HepG2 (cell line): ENCODE measurements around the gene DQX1. TPM values are rescaled to one million over a fixed set of nuclear protein-coding genes. Genes with fewer than 3 reads are reported as not detected.
A peak's percentile ranks its signal among the peaks of the same experiment; 100 is the strongest.

ENCODE experiments used
- ATM ChIP-seq: fragments of 450-650 bp; IDR thresholded peaks from 2 replicates; pipeline ENCODE4 v1.7.1; 2017; ENCODE audit warnings: mild to moderate bottlenecking, borderline replicate concordance
- DNMT1 ChIP-seq: sonication (generic); formaldehyde crosslinking; IDR thresholded peaks from 2 replicates; pipeline ENCODE4 v1.5.1; 2020; ENCODE audit warnings: mild to moderate bottlenecking, missing genetic modification reagents
- FOSL2 ChIP-seq: sonication (generic); formaldehyde crosslinking; IDR thresholded peaks from 2 replicates; pipeline ENCODE4 v1.4.0; 2020; ENCODE audit warnings: missing genetic modification reagents
- FOXK1 ChIP-seq: sonication (generic); formaldehyde crosslinking; IDR thresholded peaks from 2 replicates; pipeline ENCODE4 v1.4.0; 2020; ENCODE audit warnings: low read depth, missing genetic modification reagents, borderline replicate concordance
- GABPA ChIP-seq, 2 experiments: IDR thresholded peaks; 2 replicates each; pipeline ENCODE4 v1.6.1; 2011 to 2016; ENCODE audit warnings: low read depth in 2 of 2, low read length in 1 of 2, missing biosample characterization in 1 of 2, missing genetic modification characterization in 1 of 2
- GPN1 ChIP-seq: sonication (generic); formaldehyde crosslinking; IDR thresholded peaks from 2 replicates; pipeline ENCODE4 v1.5.1; 2020; ENCODE audit warnings: missing genetic modification reagents, borderline replicate concordance
- KDM3A ChIP-seq: IDR thresholded peaks from 2 replicates; pipeline ENCODE4 v1.6.1; 2018; ENCODE audit warnings: low read depth, missing compliant biosample characterization
- KLF9 ChIP-seq: IDR thresholded peaks from 2 replicates; pipeline ENCODE4 v1.6.1; 2016; ENCODE audit warnings: low read depth
- MAFK ChIP-seq, 2 experiments: IDR thresholded peaks in 1 of 2; conservative IDR thresholded peaks in 1 of 2; 2 replicates each; pipeline ENCODE4 v1.6.1; 2011; ENCODE audit warnings: improper control_type of control experiment in 2 of 2, low read length in 2 of 2
- NFE2L2 ChIP-seq: fragments of 150-350 bp; IDR thresholded peaks from 2 replicates; pipeline ENCODE4 v1.6.1; 2014; ENCODE audit warnings: low read length
- NRL ChIP-seq: sonication (generic); formaldehyde crosslinking; IDR thresholded peaks from 2 replicates; pipeline ENCODE4 v1.5.0; 2020; ENCODE audit warnings: missing genetic modification reagents, mild to moderate bottlenecking, moderate library complexity, borderline replicate concordance
- PHB2 ChIP-seq: fragments of 450-650 bp; IDR thresholded peaks from 2 replicates; pipeline ENCODE4 v1.6.1; 2018; ENCODE audit not compliant: partially characterized antibody
- RFX3 ChIP-seq: IDR thresholded peaks from 2 replicates; pipeline ENCODE4 v1.6.1; 2016; ENCODE audit warnings: missing biosample characterization, missing genetic modification reagents
- TBX2 ChIP-seq: sonication (generic); formaldehyde crosslinking; IDR thresholded peaks from 2 replicates; pipeline ENCODE4 v1.5.0; 2020; ENCODE audit warnings: missing genetic modification reagents, mild to moderate bottlenecking, borderline replicate concordance
- YEATS4 ChIP-seq: sonication (generic); formaldehyde crosslinking; IDR thresholded peaks from 2 replicates; pipeline ENCODE4 v1.4.0; 2020; ENCODE audit warnings: missing genetic modification reagents, borderline replicate concordance
- ZEB1 ChIP-seq: IDR thresholded peaks from 2 replicates; pipeline ENCODE4 v1.6.1; 2012; ENCODE audit warnings: mild to moderate bottlenecking, low read depth, inconsistent platforms; ENCODE audit not compliant: insufficient replicate concordance
- ZKSCAN8 ChIP-seq: IDR thresholded peaks from 2 replicates; pipeline ENCODE4 v1.6.1; 2016; ENCODE audit warnings: borderline replicate concordance, missing genetic modification reagents, missing compliant biosample characterization
- ZMAT3 ChIP-seq: sonication (generic); formaldehyde crosslinking; conservative IDR thresholded peaks from 2 replicates; pipeline ENCODE4 v1.7.0; 2021; ENCODE audit warnings: missing genetic modification reagents
- ZMYM2 ChIP-seq: sonication (generic); formaldehyde crosslinking; IDR thresholded peaks from 2 replicates; pipeline ENCODE4 v1.8.0; 2022; ENCODE audit warnings: mild to moderate bottlenecking, missing genetic modification reagents
- ZNF430 ChIP-seq: sonication (generic); formaldehyde crosslinking; IDR thresholded peaks from 2 replicates; pipeline ENCODE4 v1.9.0; 2021; ENCODE audit warnings: mild to moderate bottlenecking, missing genetic modification reagents
- ZSCAN31 ChIP-seq: sonication (generic); formaldehyde crosslinking; IDR thresholded peaks from 2 replicates; pipeline ENCODE4 v1.5.0; 2020; ENCODE audit warnings: low read depth, mild to moderate bottlenecking, missing genetic modification reagents
- polyA plus RNA-seq, 8 experiments: library from polyadenylated mRNA; depleted of rRNA in 3 of 8; stranded (reverse) in 7 of 8; unstranded in 1 of 8; fragments of >200 nt; fragmentation: Illumina TruSeq in 4 of 8; extraction: Trizol in 4 of 8; gene quantifications; 2 replicates each; pipeline versions ENCODE4 v1.2.1 to v1.2.3, GENCODE V29; 2011 to 2016; ENCODE audit warnings: low read depth in 4 of 8, missing spikeins in 1 of 8, mixed read lengths in 1 of 8; ENCODE audit not compliant: insufficient read depth in 1 of 8
- total RNA-seq, 5 experiments: library from RNA; depleted of rRNA; stranded (reverse); fragments of >200 nt; fragmentation: Illumina TruSeq; extraction: Trizol; gene quantifications; 2 replicates each; pipeline ENCODE4 v1.2.3, GENCODE V29; 2016; ENCODE audit warnings: low read depth in 1 of 5
- TF ChIP-seq, protein P1 (sequence below): sonication (generic); formaldehyde crosslinking; conservative IDR thresholded peaks from 2 replicates; pipeline ENCODE4 v1.4.0; 2020; ENCODE audit warnings: mild to moderate bottlenecking, missing genetic modification reagents, moderate library complexity
- TF ChIP-seq, protein P2 (sequence below): sonication (generic); formaldehyde crosslinking; IDR thresholded peaks from 2 replicates; pipeline ENCODE4 v1.4.0; 2020; ENCODE audit warnings: missing genetic modification reagents
- TF ChIP-seq, protein P3 (sequence below): sonication (generic); formaldehyde crosslinking; IDR thresholded peaks from 2 replicates; pipeline ENCODE4 v1.8.0; 2022; ENCODE audit warnings: mild to moderate bottlenecking, missing genetic modification reagents, moderate library complexity

Gene DQX1
- total and polyA plus RNA-seq, 2 of the 13 experiments (the other 11 are each of a cell fraction or from before 2014, with no cell fraction given), result 27.6 to 89.8 TPM

DNA sequence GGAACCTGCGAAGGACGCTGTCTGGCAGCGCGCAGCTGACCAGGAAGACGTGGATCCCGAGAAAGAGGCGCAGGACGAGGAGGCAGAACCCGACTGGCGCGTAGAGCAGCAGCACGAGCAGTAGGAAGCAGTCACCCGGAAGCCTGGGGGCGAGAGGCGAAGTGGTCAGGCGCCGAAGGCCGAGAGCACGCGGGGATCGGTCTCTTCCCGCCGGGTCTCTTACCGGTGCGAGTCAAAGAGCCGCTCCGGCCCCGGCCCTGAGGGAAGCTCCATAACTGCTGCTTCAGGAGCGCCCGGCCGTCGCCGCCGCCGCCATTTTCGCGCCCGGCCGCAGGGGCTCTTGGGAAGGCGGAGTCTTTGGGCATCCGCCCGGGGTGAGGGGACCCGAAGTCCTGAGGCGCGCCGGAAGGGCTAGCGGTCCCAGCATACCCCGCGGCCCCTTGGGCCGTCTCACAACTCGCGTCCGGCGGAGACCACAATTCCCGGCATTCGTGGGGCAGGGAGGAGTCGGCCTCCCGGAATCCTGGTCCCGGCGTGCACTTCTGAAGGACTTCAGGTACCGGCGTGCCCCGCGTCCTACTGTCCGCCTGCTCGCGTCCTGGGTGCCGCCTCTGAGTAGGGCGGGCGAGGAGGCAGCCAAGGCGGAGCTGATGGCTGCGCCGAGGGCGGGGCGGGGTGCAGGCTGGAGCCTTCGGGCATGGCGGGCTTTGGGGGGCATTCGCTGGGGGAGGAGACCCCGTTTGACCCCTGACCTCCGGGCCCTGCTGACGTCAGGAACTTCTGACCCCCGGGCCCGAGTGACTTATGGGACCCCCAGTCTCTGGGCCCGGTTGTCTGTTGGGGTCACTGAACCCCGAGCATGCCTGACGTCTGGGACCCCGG lies 3.6 kb upstream of the DQX1 start, which contains the start of the genes AUP1 and HTRA2 (continued):
- TF ChIP-seq, protein P1, sequence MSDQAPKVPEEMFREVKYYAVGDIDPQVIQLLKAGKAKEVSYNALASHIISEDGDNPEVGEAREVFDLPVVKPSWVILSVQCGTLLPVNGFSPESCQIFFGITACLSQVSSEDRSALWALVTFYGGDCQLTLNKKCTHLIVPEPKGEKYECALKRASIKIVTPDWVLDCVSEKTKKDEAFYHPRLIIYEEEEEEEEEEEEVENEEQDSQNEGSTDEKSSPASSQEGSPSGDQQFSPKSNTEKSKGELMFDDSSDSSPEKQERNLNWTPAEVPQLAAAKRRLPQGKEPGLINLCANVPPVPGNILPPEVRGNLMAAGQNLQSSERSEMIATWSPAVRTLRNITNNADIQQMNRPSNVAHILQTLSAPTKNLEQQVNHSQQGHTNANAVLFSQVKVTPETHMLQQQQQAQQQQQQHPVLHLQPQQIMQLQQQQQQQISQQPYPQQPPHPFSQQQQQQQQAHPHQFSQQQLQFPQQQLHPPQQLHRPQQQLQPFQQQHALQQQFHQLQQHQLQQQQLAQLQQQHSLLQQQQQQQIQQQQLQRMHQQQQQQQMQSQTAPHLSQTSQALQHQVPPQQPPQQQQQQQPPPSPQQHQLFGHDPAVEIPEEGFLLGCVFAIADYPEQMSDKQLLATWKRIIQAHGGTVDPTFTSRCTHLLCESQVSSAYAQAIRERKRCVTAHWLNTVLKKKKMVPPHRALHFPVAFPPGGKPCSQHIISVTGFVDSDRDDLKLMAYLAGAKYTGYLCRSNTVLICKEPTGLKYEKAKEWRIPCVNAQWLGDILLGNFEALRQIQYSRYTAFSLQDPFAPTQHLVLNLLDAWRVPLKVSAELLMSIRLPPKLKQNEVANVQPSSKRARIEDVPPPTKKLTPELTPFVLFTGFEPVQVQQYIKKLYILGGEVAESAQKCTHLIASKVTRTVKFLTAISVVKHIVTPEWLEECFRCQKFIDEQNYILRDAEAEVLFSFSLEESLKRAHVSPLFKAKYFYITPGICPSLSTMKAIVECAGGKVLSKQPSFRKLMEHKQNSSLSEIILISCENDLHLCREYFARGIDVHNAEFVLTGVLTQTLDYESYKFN (CRISPR knock-in tag), result peak; percentile 67
- TF ChIP-seq KLF9 (CRISPR knock-in tag) (0 out of 2 replicates have a peak, but pooled peaks have one; percentile 16), TBX2 (CRISPR knock-in tag) (peak; percentile 93), ZKSCAN8 (CRISPR knock-in tag) (no peak), NFE2L2 (no peak), GABPA (IDR thresholded peaks at IDR 0.05; ENCODE audit: low read depth, low read length) (peak; percentile 87), GABPA (CRISPR knock-in tag; IDR thresholded peaks at IDR 0.05; ENCODE audit: low read depth) (peak; percentile 93), MAFK (conservative IDR thresholded peaks at IDR 0.05 in 1 of 2, IDR thresholded peaks at IDR 0.05 in 1 of 2; ENCODE audit: low read length in 2 of 2) (peak in 1 of 2 experiments; percentile 4; a peak in 1 of 4 replicates), NRL (CRISPR knock-in tag) (no peak), KDM3A (CRISPR knock-in tag) (no peak; the same call in 1 of the 2 replicates), YEATS4 (peak; percentile 83), ZMAT3 (peak; percentile 95), GPN1 (CRISPR knock-in tag) (peak; percentile 24; the same call in 1 of the 2 replicates), PHB2 (no peak), ZMYM2 (CRISPR knock-in tag) (0 out of 2 replicates have a peak, but pooled peaks have one; percentile 20), DNMT1 (CRISPR knock-in tag) (peak; percentile 91; the same call in 1 of the 2 replicates), ZSCAN31 (CRISPR knock-in tag) (peak; percentile 87; the same call in 1 of the 2 replicates), ATM (no peak), ZEB1 (no peak), ZNF430 (CRISPR knock-in tag) (peak; percentile 62), FOSL2 (CRISPR knock-in tag) (no peak; the same call in 1 of the 2 replicates), FOXK1 (peak; percentile 76), RFX3 (CRISPR knock-in tag) (no peak)
- TF ChIP-seq, protein P2, sequence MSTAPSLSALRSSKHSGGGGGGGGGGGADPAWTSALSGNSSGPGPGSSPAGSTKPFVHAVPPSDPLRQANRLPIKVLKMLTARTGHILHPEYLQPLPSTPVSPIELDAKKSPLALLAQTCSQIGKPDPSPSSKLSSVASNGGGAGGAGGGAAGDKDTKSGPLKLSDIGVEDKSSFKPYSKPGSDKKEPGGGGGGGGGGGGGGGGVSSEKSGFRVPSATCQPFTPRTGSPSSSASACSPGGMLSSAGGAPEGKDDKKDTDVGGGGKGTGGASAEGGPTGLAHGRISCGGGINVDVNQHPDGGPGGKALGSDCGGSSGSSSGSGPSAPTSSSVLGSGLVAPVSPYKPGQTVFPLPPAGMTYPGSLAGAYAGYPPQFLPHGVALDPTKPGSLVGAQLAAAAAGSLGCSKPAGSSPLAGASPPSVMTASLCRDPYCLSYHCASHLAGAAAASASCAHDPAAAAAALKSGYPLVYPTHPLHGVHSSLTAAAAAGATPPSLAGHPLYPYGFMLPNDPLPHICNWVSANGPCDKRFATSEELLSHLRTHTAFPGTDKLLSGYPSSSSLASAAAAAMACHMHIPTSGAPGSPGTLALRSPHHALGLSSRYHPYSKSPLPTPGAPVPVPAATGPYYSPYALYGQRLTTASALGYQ (CRISPR knock-in tag), result no peak; the same call in 1 of the 2 replicates
- TF ChIP-seq, protein P3, sequence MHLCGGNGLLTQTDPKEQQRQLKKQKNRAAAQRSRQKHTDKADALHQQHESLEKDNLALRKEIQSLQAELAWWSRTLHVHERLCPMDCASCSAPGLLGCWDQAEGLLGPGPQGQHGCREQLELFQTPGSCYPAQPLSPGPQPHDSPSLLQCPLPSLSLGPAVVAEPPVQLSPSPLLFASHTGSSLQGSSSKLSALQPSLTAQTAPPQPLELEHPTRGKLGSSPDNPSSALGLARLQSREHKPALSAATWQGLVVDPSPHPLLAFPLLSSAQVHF (CRISPR knock-in tag), result 0 out of 2 replicates have a peak, but pooled peaks have one; percentile 56
